Measurements from ENCODE around the gene TMEM178B.
"Not testable (repeated sequence)": the region's sequence is repeated elsewhere in the genome, so short reads cannot be mapped to it uniquely, and the experiment has no call there.

The TMEM178B gene

GRCh38 chr7:141103847-141104429 lies 30.1 kb downstream of the TMEM178B start:
- TF ChIP-seq GATA1 (IDR thresholded peaks at IDR 0.05; ENCODE audit: low read depth, low read length) (no peak), POLR2A (IDR thresholded peaks at IDR 0.05; ENCODE audit: low read length) (no peak)
- no peak for DNase-seq

DNA sequence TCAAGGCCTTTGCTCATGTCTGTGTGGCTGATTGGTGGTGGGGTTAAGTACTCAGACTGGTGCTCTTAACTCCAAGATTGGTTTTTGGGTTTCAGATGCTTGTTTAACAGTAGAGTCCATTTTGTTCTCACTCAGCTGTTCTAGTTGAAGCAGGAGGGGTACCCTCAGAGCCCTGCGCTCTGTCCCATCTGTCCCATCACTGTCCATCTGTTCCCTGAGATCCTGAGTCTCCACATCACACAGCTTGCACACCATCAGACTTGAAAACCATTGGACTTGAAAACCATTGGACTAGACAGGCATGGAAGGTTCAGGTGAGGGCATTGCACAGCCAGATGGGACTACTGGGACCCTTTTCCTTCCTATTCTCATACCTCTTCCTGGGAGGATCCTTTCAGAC lies 39.3 kb downstream of the TMEM178B start:
- no peak for TF ChIP-seq POLR2A (IDR thresholded peaks at IDR 0.05; ENCODE audit: low read length)
- DNase-seq = no peak

GRCh38 chr7:141114029-141114664 lies 40.3 kb downstream of the TMEM178B start:
- no peak for DNase-seq
- no peak for TF ChIP-seq GATA1 (IDR thresholded peaks at IDR 0.05; ENCODE audit: low read depth, low read length)
- no peak for TF ChIP-seq POLR2A (IDR thresholded peaks at IDR 0.05; ENCODE audit: low read length)

DNA sequence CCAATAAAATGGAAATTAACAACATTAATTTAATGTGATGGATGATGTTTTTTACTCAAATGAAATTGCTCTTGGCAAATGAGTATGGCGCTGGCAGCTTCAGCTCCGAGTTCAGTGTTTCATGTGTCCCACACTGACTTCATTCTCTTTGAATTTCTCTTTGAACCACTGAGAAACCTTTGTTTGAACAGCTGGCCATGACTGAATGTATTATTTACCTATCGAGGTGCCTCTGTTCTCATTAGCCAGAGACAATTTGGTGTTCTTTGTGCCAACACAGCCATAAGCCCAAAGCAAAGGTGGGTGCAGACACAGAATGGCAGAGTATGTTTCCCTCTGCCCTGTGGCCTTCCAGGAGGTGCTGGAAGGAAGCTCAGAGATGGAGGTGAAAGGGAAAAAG lies 42.1 kb downstream of the TMEM178B start:
- TF ChIP-seq GATA1 (IDR thresholded peaks at IDR 0.05; ENCODE audit: low read depth, low read length) = no peak
- TF ChIP-seq POLR2A (IDR thresholded peaks at IDR 0.05; ENCODE audit: low read length) = no peak
- no peak for DNase-seq

DNA sequence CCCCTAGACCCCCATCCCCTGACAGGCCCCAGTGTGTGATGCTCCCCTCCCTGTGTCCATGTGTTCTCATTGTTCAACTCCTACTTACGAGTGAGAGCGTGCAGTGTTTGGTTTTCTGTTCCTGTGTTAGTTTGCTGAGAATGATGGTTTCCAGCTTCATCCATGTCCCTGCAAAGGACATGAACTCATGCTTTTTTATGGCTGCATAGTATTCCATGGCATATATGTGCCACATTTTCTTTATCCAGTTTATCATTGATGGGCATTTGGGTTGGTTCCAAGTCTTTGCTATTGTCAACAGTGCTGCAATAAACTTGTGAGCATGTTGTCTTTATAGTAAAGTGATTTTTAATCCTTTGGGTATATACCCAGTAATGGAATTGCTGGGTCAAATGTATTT lies 42.8 kb downstream of the TMEM178B start:
- DNase-seq = not testable (repeated sequence)

- TF ChIP-seq POLR2A (IDR thresholded peaks at IDR 0.05; ENCODE audit: low read length) = no peak
- TF ChIP-seq GATA1 (IDR thresholded peaks at IDR 0.05; ENCODE audit: low read depth, low read length) = no peak
These were observed 44.9 kb downstream of the TMEM178B start for GRCh38 chr7:141118767-141119166.

DNA sequence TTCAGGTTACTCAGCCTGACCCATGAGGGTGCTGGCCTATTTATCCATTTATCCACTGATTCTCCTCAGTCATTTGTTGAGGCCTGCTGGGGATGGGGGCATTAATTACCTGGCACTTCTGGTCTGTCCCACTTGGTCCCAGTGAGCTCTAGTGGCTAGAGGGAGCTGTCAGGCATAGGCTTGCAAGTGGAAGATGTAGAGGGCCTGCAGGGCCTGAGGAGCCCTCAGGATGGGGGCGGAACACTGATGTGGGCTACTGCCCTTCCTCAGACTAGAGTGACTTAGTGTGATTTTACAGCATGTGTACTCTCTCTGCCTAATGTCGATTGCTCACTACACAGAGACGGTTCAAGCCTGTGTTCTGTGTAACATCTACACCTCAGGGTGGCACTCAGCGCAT lies 45.3 kb downstream of the TMEM178B start:
- no peak for DNase-seq
- no peak for TF ChIP-seq POLR2A (IDR thresholded peaks at IDR 0.05; ENCODE audit: low read length)
- TF ChIP-seq GATA1 (IDR thresholded peaks at IDR 0.05; ENCODE audit: low read depth, low read length) = no peak

More at GRCh38 chr7:141118767-141119166, 44.9 kb downstream of the TMEM178B start:
- no peak for DNase-seq

GRCh38 chr7:141122736-141123135 lies 48.9 kb downstream of the TMEM178B start:
- no peak for DNase-seq
- TF ChIP-seq POLR2A (IDR thresholded peaks at IDR 0.05; ENCODE audit: low read length) = no peak
- TF ChIP-seq GATA1 (IDR thresholded peaks at IDR 0.05; ENCODE audit: low read depth, low read length) = no peak

GRCh38 chr7:141123522-141123921 lies 49.7 kb downstream of the TMEM178B start:
- DNase-seq = no peak

GRCh38 chr7:141126107-141126506 lies 52.2 kb downstream of the TMEM178B start:
- DNase-seq = no peak
- TF ChIP-seq POLR2A (IDR thresholded peaks at IDR 0.05; ENCODE audit: low read length) (no peak), GATA1 (IDR thresholded peaks at IDR 0.05; ENCODE audit: low read depth, low read length) (no peak)

More at GRCh38 chr7:141123522-141123921, 49.7 kb downstream of the TMEM178B start:
- TF ChIP-seq POLR2A (IDR thresholded peaks at IDR 0.05; ENCODE audit: low read length) (no peak), GATA1 (IDR thresholded peaks at IDR 0.05; ENCODE audit: low read depth, low read length) (no peak)

DNA sequence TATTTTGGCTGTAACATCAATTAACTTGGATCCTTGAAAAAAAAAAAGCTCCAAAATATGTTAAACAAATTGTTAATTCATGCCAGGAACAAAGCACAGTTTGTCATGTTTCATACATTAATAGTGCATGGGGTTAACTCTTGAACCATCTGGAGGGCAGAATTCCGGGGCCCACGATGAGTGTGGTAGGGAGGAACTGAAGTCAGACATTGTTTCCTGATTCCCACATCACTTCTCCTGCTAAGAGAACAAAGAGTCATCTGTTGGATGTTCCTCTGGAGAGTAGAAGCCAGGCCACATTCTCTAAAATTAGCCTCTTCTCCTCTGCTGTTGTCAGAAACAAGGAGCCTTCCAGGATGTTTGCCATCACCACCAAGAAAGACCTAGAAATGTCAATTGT lies 54.6 kb downstream of the TMEM178B start:
- TF ChIP-seq GATA1 (IDR thresholded peaks at IDR 0.05; ENCODE audit: low read depth, low read length) (no peak), POLR2A (IDR thresholded peaks at IDR 0.05; ENCODE audit: low read length) (no peak)
- DNase-seq = no peak

- DNase-seq = no peak
- TF ChIP-seq GATA1 (IDR thresholded peaks at IDR 0.05; ENCODE audit: low read depth, low read length) = no peak
- TF ChIP-seq POLR2A (IDR thresholded peaks at IDR 0.05; ENCODE audit: low read length) = no peak
These were observed 55.1 kb downstream of the TMEM178B start for GRCh38 chr7:141128931-141129330.

- TF ChIP-seq GATA1 (IDR thresholded peaks at IDR 0.05; ENCODE audit: low read depth, low read length) (no peak), POLR2A (IDR thresholded peaks at IDR 0.05; ENCODE audit: low read length) (no peak)
- DNase-seq = no peak
These were observed 58.8 kb downstream of the TMEM178B start for GRCh38 chr7:141132671-141133070.

GRCh38 chr7:141133646-141134045 lies 59.8 kb downstream of the TMEM178B start:
- DNase-seq = no peak
- TF ChIP-seq GATA1 (IDR thresholded peaks at IDR 0.05; ENCODE audit: low read depth, low read length) = no peak
- no peak for TF ChIP-seq POLR2A (IDR thresholded peaks at IDR 0.05; ENCODE audit: low read length)

DNA sequence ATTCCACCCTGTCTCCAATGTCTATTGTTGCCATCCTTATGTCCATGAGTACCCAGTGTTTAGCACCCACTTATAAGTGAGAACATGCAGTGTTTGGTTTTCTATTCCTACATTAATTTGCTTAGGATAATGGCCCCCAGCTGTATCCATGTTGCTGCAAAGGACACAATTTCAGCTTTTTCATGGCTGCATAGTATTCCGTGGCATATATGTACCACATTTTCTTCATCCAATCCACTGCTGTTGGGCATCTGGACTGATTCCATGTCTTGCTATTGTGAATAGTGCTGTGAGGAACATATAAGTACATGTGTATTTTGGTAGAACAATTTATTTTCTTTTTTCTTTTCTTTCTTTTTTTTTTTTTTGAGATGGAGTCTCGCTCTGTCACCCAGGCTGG lies 68.2 kb downstream of the TMEM178B start:
- no peak for DNase-seq
- no peak for TF ChIP-seq GATA1 (IDR thresholded peaks at IDR 0.05; ENCODE audit: low read depth, low read length)
- TF ChIP-seq POLR2A (IDR thresholded peaks at IDR 0.05; ENCODE audit: low read length) = no peak
